ENCODE data around the gene SMARCA4. TPM values are rescaled to one million over a fixed set of nuclear protein-coding genes. Genes with fewer than 3 reads are reported as not detected.

The SMARCA4 gene
- total RNA-seq, 6 donors from 2014 or later, result 82.8 to 245 (median 108) TPM

GRCh38 chr19:10915130-10916091 lies 45.4 kb upstream of the SMARCA4 start:
- Histone ChIP-seq H3K4me1 (peaks cover 0 to 7% (median 0%) of the 10 kb centered on the region in 4 donors), H3K9me3 (no peaks in the 10 kb centered on the region), H3K27ac (no peak overlapping the region), H3K27me3 (no peaks in the 10 kb centered on the region), H3K36me3 (peaks cover 0 to 87% (median 52%) of the 10 kb centered on the region in 4 donors), H3K4me3 (no peak overlapping the region)
- TF ChIP-seq EP300 (IDR thresholded peaks at IDR 0.05) (no peak), POLR2AphosphoS5 (IDR thresholded peaks at IDR 0.05) (no peak), CTCF (IDR thresholded peaks at IDR 0.05) (no peak)
- DNase-seq (peak in 1 of 2 donors; percentile 79), ATAC-seq (ENCODE audit: low FRiP score in 2 of 2) (peak in 1 of 2 donors; percentile 76)
- 67 to 90% methylated on average over 2 to 16 of the region's 19 CpGs for WGBS, 2 donors

- no peak overlapping the region for H3K27ac ChIP-seq
- peaks cover 0 to 7% (median 0%) of the 10 kb centered on the region in 4 donors for H3K4me1 ChIP-seq
- H3K36me3 ChIP-seq, result peaks cover 2 to 88% (median 56%) of the 10 kb centered on the region in 4 donors
- H3K27me3 ChIP-seq, result no peaks in the 10 kb centered on the region
- 95 to 100% methylated on average over 3 to 6 of the region's 6 CpGs for WGBS, 2 donors
- no peak for ATAC-seq (ENCODE audit: low FRiP score in 2 of 2)
- no peak overlapping the region for H3K4me3 ChIP-seq
- no peak for TF ChIP-seq EP300 (IDR thresholded peaks at IDR 0.05)
- DNase-seq, result peak in 1 of 2 donors; percentile 46
- no peaks in the 10 kb centered on the region for H3K9me3 ChIP-seq
Observed at GRCh38 chr19:10916602-10917001, 44.2 kb upstream of the SMARCA4 start.

- H3K27me3 ChIP-seq, result no peaks in the 10 kb centered on the region
- H3K36me3 ChIP-seq, result peaks cover 2 to 88% (median 57%) of the 10 kb centered on the region in 4 donors
- H3K27ac ChIP-seq, result no peak overlapping the region
- DNase-seq, result no peak
- H3K4me1 ChIP-seq, result peaks cover 0 to 7% (median 0%) of the 10 kb centered on the region in 4 donors
- no peak for ATAC-seq (ENCODE audit: low FRiP score in 2 of 2)
- no peak for TF ChIP-seq EP300 (IDR thresholded peaks at IDR 0.05)
- no peak for TF ChIP-seq CTCF (IDR thresholded peaks at IDR 0.05)
- TF ChIP-seq POLR2A (IDR thresholded peaks at IDR 0.05), result no peak
- no peak for TF ChIP-seq POLR2AphosphoS5 (IDR thresholded peaks at IDR 0.05)
- H3K4me3 ChIP-seq, result no peak overlapping the region
- WGBS, 2 donors, result 92 to 95% methylated on average over 11 of the region's 11 CpGs
- no peaks in the 10 kb centered on the region for H3K9me3 ChIP-seq
Observed at GRCh38 chr19:10918359-10918758, 42.5 kb upstream of the SMARCA4 start.

GRCh38 chr19:10919352-10920287 lies 41.2 kb upstream of the SMARCA4 start:
- H3K27ac ChIP-seq, result peak overlapping the region in 1 of 4 donors; percentile 7
- H3K36me3 ChIP-seq, result peaks cover 2 to 88% (median 58%) of the 10 kb centered on the region in 4 donors
- ATAC-seq (ENCODE audit: low FRiP score in 2 of 2), result peak in 1 of 2 donors; percentile 12
- TF ChIP-seq POLR2AphosphoS5 (IDR thresholded peaks at IDR 0.05), result no peak
- DNase-seq, result peak; percentile 45 to 75
- H3K4me3 ChIP-seq, result no peak overlapping the region
- WGBS, 2 donors, result 74 to 81% methylated on average over 21 to 26 of the region's 26 CpGs
- no peaks in the 10 kb centered on the region for H3K9me3 ChIP-seq
- H3K4me1 ChIP-seq, result peaks cover 0 to 7% (median 0%) of the 10 kb centered on the region in 4 donors
- no peaks in the 10 kb centered on the region for H3K27me3 ChIP-seq

GRCh38 chr19:10920288-10920655 lies 40.6 kb upstream of the SMARCA4 start:
- H3K36me3 ChIP-seq, result peaks cover 2 to 88% (median 58%) of the 10 kb centered on the region in 4 donors
- DNase-seq (peak in 1 of 2 donors; percentile 62), ATAC-seq (ENCODE audit: low FRiP score in 2 of 2) (no peak)
- WGBS, 2 donors, result 97% methylated on average over 6 of the region's 10 CpGs; no CpG with 5 or more reads in 1 of the 2 donors
- H3K9me3 ChIP-seq, result no peaks in the 10 kb centered on the region
- no peak overlapping the region for H3K27ac ChIP-seq
- H3K27me3 ChIP-seq, result no peaks in the 10 kb centered on the region
- TF ChIP-seq CTCF (IDR thresholded peaks at IDR 0.05) (no peak), EP300 (IDR thresholded peaks at IDR 0.05) (no peak), POLR2AphosphoS5 (IDR thresholded peaks at IDR 0.05) (no peak), POLR2A (IDR thresholded peaks at IDR 0.05) (no peak)
- H3K4me1 ChIP-seq, result peaks cover 0 to 7% (median 0%) of the 10 kb centered on the region in 4 donors
- H3K4me3 ChIP-seq, result no peak overlapping the region
